ENCODE data around the gene CACNB3.
"Not testable (repeated sequence)": the region's sequence is repeated elsewhere in the genome, so short reads cannot be mapped to it uniquely, and the experiment has no call there.

The CACNB3 gene

GRCh38 chr12:48827026-48827425 lies 8.7 kb downstream of the CACNB3 start:
- Histone ChIP-seq H3K36me3 (ENCODE audit: control insufficient read depth in 5 of 5, insufficient read depth in 5 of 5, low read length in 5 of 5) (peaks cover 2 to 83% (median 71%) of the 10 kb centered on the region in 5 donors), H3K27me3 (ENCODE audit: control insufficient read depth in 5 of 5, insufficient read depth in 4 of 5, low read length in 5 of 5) (no peaks in the 10 kb centered on the region), H3K4me3 (ENCODE audit: low read depth in 1 of 5, low read length in 5 of 5) (no peak overlapping the region), H3K4me1 (ENCODE audit: control insufficient read depth in 5 of 5, insufficient read depth in 5 of 5, low read length in 5 of 5) (peaks cover 0 to 6% (median 0%) of the 10 kb centered on the region in 5 donors), H3K27ac (ENCODE audit: low read depth, low read length) (no peak overlapping the region), H3K9me3 (ENCODE audit: control insufficient read depth in 5 of 5, low read length in 5 of 5) (no peaks in the 10 kb centered on the region), H3K9ac (ENCODE audit: low read length in 5 of 5) (no peak overlapping the region)

GRCh38 chr12:48827513-48828096 lies 9.3 kb downstream of the CACNB3 start:
- Histone ChIP-seq H3K27ac (ENCODE audit: low read depth, low read length) (no peak overlapping the region), H3K4me1 (ENCODE audit: control insufficient read depth in 5 of 5, insufficient read depth in 5 of 5, low read length in 5 of 5) (peaks cover 0 to 6% (median 0%) of the 10 kb centered on the region in 5 donors), H3K4me3 (ENCODE audit: low read depth in 1 of 5, low read length in 5 of 5) (no peak overlapping the region), H3K9ac (ENCODE audit: low read length in 5 of 5) (no peak overlapping the region), H3K27me3 (ENCODE audit: control insufficient read depth in 5 of 5, insufficient read depth in 4 of 5, low read length in 5 of 5) (no peaks in the 10 kb centered on the region), H3K9me3 (ENCODE audit: control insufficient read depth in 5 of 5, low read length in 5 of 5) (no peaks in the 10 kb centered on the region), H3K36me3 (ENCODE audit: control insufficient read depth in 5 of 5, insufficient read depth in 5 of 5, low read length in 5 of 5) (peaks cover 2 to 88% (median 77%) of the 10 kb centered on the region in 5 donors)

- H3K4me3 ChIP-seq (ENCODE audit: low read depth in 1 of 5, low read length in 5 of 5): no peak overlapping the region
- H3K9ac ChIP-seq (ENCODE audit: low read length in 5 of 5): no peak overlapping the region
- peaks cover 2 to 95% (median 82%) of the 10 kb centered on the region in 5 donors for H3K36me3 ChIP-seq (ENCODE audit: control insufficient read depth in 5 of 5, insufficient read depth in 5 of 5, low read length in 5 of 5)
- H3K27me3 ChIP-seq (ENCODE audit: control insufficient read depth in 5 of 5, insufficient read depth in 4 of 5, low read length in 5 of 5): no peaks in the 10 kb centered on the region
- H3K4me1 ChIP-seq (ENCODE audit: control insufficient read depth in 5 of 5, insufficient read depth in 5 of 5, low read length in 5 of 5): peaks cover 0 to 6% (median 0%) of the 10 kb centered on the region in 5 donors
- no peaks in the 10 kb centered on the region for H3K9me3 ChIP-seq (ENCODE audit: control insufficient read depth in 5 of 5, low read length in 5 of 5)
- no peak overlapping the region for H3K27ac ChIP-seq (ENCODE audit: low read depth, low read length)
Observed at GRCh38 chr12:48828293-48828692, 10.0 kb downstream of the CACNB3 start.

- peaks cover 9 to 96% (median 84%) of the 10 kb centered on the region in 5 donors for H3K36me3 ChIP-seq (ENCODE audit: control insufficient read depth in 5 of 5, insufficient read depth in 5 of 5, low read length in 5 of 5)
Observed at GRCh38 chr12:48828841-48829575, 10.7 kb downstream of the CACNB3 start.

GRCh38 chr12:48831257-48831656 lies 13.0 kb downstream of the CACNB3 start:
- Histone ChIP-seq H3K36me3 (ENCODE audit: control insufficient read depth in 5 of 5, insufficient read depth in 5 of 5, low read length in 5 of 5) (peaks cover 11 to 97% (median 93%) of the 10 kb centered on the region in 5 donors), H3K9ac (ENCODE audit: low read length in 5 of 5) (no peak overlapping the region), H3K27me3 (ENCODE audit: control insufficient read depth in 5 of 5, insufficient read depth in 4 of 5, low read length in 5 of 5) (no peaks in the 10 kb centered on the region), H3K27ac (ENCODE audit: low read depth, low read length) (no peak overlapping the region), H3K4me3 (ENCODE audit: low read depth in 1 of 5, low read length in 5 of 5) (no peak overlapping the region), H3K9me3 (ENCODE audit: control insufficient read depth in 5 of 5, low read length in 5 of 5) (no peaks in the 10 kb centered on the region), H3K4me1 (ENCODE audit: control insufficient read depth in 5 of 5, insufficient read depth in 5 of 5, low read length in 5 of 5) (peaks cover 0 to 6% (median 0%) of the 10 kb centered on the region in 5 donors)

More at GRCh38 chr12:48828841-48829575, 10.7 kb downstream of the CACNB3 start:
- Histone ChIP-seq H3K27me3 (ENCODE audit: control insufficient read depth in 5 of 5, insufficient read depth in 4 of 5, low read length in 5 of 5) (no peaks in the 10 kb centered on the region), H3K9me3 (ENCODE audit: control insufficient read depth in 5 of 5, low read length in 5 of 5) (no peaks in the 10 kb centered on the region), H3K27ac (ENCODE audit: low read depth, low read length) (no peak overlapping the region), H3K9ac (ENCODE audit: low read length in 5 of 5) (no peak overlapping the region), H3K4me1 (ENCODE audit: control insufficient read depth in 5 of 5, insufficient read depth in 5 of 5, low read length in 5 of 5) (peaks cover 0 to 6% (median 0%) of the 10 kb centered on the region in 5 donors), H3K4me3 (ENCODE audit: low read depth in 1 of 5, low read length in 5 of 5) (no peak overlapping the region)

GRCh38 chr12:48832321-48833060 lies 14.2 kb downstream of the CACNB3 start:
- H3K4me1 ChIP-seq (ENCODE audit: control insufficient read depth in 5 of 5, insufficient read depth in 5 of 5, low read length in 5 of 5): peaks cover 0 to 6% (median 0%) of the 10 kb centered on the region in 5 donors
- H3K27ac ChIP-seq (ENCODE audit: low read depth, low read length): no peak overlapping the region
- H3K36me3 ChIP-seq (ENCODE audit: control insufficient read depth in 5 of 5, insufficient read depth in 5 of 5, low read length in 5 of 5): peaks cover 14 to 97% (median 94%) of the 10 kb centered on the region in 5 donors
- no peak overlapping the region for H3K9ac ChIP-seq (ENCODE audit: low read length in 5 of 5)
- H3K27me3 ChIP-seq (ENCODE audit: control insufficient read depth in 5 of 5, insufficient read depth in 4 of 5, low read length in 5 of 5): no peaks in the 10 kb centered on the region
- no peaks in the 10 kb centered on the region for H3K9me3 ChIP-seq (ENCODE audit: control insufficient read depth in 5 of 5, low read length in 5 of 5)
- H3K4me3 ChIP-seq (ENCODE audit: low read depth in 1 of 5, low read length in 5 of 5): no peak overlapping the region

- Histone ChIP-seq H3K27me3 (ENCODE audit: control insufficient read depth in 5 of 5, insufficient read depth in 4 of 5, low read length in 5 of 5) (no peaks in the 10 kb centered on the region), H3K9ac (ENCODE audit: low read length in 5 of 5) (no peak overlapping the region), H3K4me1 (ENCODE audit: control insufficient read depth in 5 of 5, insufficient read depth in 5 of 5, low read length in 5 of 5) (no peaks in the 10 kb centered on the region), H3K4me3 (ENCODE audit: low read depth in 1 of 5, low read length in 5 of 5) (no peak overlapping the region), H3K36me3 (ENCODE audit: control insufficient read depth in 5 of 5, insufficient read depth in 5 of 5, low read length in 5 of 5) (peaks cover 24 to 80% (median 69%) of the 10 kb centered on the region in 5 donors), H3K27ac (ENCODE audit: low read depth, low read length) (no peak overlapping the region), H3K9me3 (ENCODE audit: control insufficient read depth in 5 of 5, low read length in 5 of 5) (no peaks in the 10 kb centered on the region)
Observed at GRCh38 chr12:48838048-48838447, 19.8 kb downstream of the CACNB3 start.

- not testable (repeated sequence) for H3K4me1 ChIP-seq (ENCODE audit: control insufficient read depth in 5 of 5, insufficient read depth in 5 of 5, low read length in 5 of 5); H3K27ac ChIP-seq (ENCODE audit: low read depth, low read length); H3K4me3 ChIP-seq (ENCODE audit: low read depth in 1 of 5, low read length in 5 of 5); H3K9ac ChIP-seq (ENCODE audit: low read length in 5 of 5); H3K9me3 ChIP-seq (ENCODE audit: control insufficient read depth in 5 of 5, low read length in 5 of 5); H3K27me3 ChIP-seq (ENCODE audit: control insufficient read depth in 5 of 5, insufficient read depth in 4 of 5, low read length in 5 of 5)
- peaks cover 13 to 70% (median 55%) of the 10 kb centered on the region in 5 donors for H3K36me3 ChIP-seq (ENCODE audit: control insufficient read depth in 5 of 5, insufficient read depth in 5 of 5, low read length in 5 of 5)
Observed at GRCh38 chr12:48842021-48842420, 23.7 kb downstream of the CACNB3 start.

- Histone ChIP-seq H3K9me3 (ENCODE audit: control insufficient read depth in 5 of 5, low read length in 5 of 5) (no peaks in the 10 kb centered on the region), H3K27ac (ENCODE audit: low read depth, low read length) (peak within 1 kb of the TSS; percentile 84), H3K27me3 (ENCODE audit: control insufficient read depth in 5 of 5, insufficient read depth in 4 of 5, low read length in 5 of 5) (no peaks in the 10 kb centered on the region), H3K4me3 (ENCODE audit: low read depth in 1 of 5, low read length in 5 of 5) (peak within 1 kb of the TSS; percentile 83 to 97 (median 96)), H3K9ac (ENCODE audit: low read length in 5 of 5) (peak within 1 kb of the TSS; percentile 81 to 98 (median 97)), H3K36me3 (ENCODE audit: control insufficient read depth in 5 of 5, insufficient read depth in 5 of 5, low read length in 5 of 5) (peaks cover 0 to 9% (median 0%) of the 10 kb centered on the region in 5 donors), H3K4me1 (ENCODE audit: control insufficient read depth in 5 of 5, insufficient read depth in 5 of 5, low read length in 5 of 5) (peaks cover 8 to 28% (median 24%) of the 10 kb centered on the region in 5 donors)
Observed at GRCh38 chr12:48851883-48852733, 33.8 kb downstream of the CACNB3 start, which contains the start of gene DDX23. TSS of gene DDX23 (minus strand) at chr12:48852163. CDS start at chr12:48845782, 6,381 bp downstream.
